ENCODE measurements around the gene SLC25A29. TPM values are rescaled to one million over a fixed set of nuclear protein-coding genes. Genes with fewer than 3 reads are reported as not detected.
A peak's percentile ranks its signal among the peaks of the same experiment; 100 is the strongest.

The SLC25A29 gene
- total and polyA plus RNA-seq, 2 of the 13 experiments (the other 11 are each of a cell fraction or from before 2014, with no cell fraction given): 12.2 to 17.2 TPM

DNA sequence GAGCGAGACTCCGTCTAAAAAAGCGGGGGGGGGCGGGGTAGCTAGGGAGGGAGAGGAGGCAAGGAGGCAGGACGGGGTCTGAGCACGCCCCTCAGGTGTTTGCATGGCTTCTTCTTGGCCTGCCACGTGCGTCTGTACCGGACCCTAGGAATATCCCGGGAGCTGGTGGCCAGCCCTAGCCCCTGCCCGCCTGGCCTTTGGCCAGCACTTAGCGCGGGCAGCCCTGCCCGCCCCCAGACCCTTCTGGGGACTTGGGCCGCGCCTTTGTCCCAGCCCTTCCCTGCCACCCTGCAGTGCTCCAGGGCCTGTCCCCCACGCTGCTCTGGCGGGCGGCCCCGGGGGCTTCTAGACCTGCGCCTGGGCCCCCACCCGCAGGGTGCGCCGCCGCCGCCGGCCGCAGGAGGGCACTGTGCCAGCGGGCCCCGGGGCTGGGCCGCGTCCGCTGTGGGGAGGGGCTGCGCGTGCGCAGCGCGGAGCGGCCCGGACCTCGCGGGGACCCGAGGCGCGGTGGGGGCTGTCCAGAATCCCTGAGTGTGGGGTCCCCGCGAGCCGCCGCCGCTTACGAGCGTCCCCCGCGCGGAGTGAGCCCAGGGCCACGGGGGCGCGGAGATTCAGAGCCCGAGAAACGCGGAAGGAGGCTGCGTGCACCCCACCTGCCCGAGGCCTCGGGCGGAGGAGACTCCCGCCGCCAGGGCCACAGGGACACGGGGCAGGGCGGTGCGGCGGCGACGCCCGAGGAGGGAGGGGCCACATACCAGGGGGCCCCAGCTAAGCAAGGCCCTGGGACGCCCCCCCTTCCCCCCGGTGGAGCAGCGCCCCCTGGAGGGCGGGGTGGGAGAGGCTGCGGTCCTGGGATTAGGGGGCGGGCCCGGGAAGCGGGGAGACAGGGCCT is 21.0 kb downstream of the SLC25A29 start (continued):
- TF ChIP-seq, protein P1, sequence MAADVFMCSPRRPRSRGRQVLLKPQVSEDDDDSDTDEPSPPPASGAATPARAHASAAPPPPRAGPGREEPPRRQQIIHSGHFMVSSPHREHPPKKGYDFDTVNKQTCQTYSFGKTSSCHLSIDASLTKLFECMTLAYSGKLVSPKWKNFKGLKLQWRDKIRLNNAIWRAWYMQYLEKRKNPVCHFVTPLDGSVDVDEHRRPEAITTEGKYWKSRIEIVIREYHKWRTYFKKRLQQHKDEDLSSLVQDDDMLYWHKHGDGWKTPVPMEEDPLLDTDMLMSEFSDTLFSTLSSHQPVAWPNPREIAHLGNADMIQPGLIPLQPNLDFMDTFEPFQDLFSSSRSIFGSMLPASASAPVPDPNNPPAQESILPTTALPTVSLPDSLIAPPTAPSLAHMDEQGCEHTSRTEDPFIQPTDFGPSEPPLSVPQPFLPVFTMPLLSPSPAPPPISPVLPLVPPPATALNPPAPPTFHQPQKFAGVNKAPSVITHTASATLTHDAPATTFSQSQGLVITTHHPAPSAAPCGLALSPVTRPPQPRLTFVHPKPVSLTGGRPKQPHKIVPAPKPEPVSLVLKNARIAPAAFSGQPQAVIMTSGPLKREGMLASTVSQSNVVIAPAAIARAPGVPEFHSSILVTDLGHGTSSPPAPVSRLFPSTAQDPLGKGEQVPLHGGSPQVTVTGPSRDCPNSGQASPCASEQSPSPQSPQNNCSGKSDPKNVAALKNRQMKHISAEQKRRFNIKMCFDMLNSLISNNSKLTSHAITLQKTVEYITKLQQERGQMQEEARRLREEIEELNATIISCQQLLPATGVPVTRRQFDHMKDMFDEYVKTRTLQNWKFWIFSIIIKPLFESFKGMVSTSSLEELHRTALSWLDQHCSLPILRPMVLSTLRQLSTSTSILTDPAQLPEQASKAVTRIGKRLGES (CRISPR knock-in tag; IDR thresholded peaks at IDR 0.05; ENCODE audit: borderline replicate concordance): peak; percentile 78; the same call in 1 of the 2 replicates
- TF ChIP-seq ZNF83 (CRISPR knock-in tag; IDR thresholded peaks at IDR 0.05; ENCODE audit: borderline replicate concordance): peak; percentile 70; the same call in 1 of the 2 replicates
- TF ChIP-seq ZNF703 (CRISPR knock-in tag; IDR thresholded peaks at IDR 0.05; ENCODE audit: borderline replicate concordance): 0 out of 2 replicates have a peak, but pooled peaks have one; percentile 63
- TF ChIP-seq GATAD2A (CRISPR knock-in tag; IDR thresholded peaks at IDR 0.05): no peak
- no peak for TF ChIP-seq MIER3 (CRISPR knock-in tag; IDR thresholded peaks at IDR 0.05; ENCODE audit: borderline replicate concordance)
- TF ChIP-seq DPF2 (CRISPR knock-in tag; IDR thresholded peaks at IDR 0.05; ENCODE audit: borderline replicate concordance, low read depth): no peak
- TF ChIP-seq ZFP1 (CRISPR knock-in tag; IDR thresholded peaks at IDR 0.05): no peak
- 0 out of 2 replicates have a peak, but pooled peaks have one; percentile 82 for TF ChIP-seq ZNF766 (CRISPR knock-in tag; IDR thresholded peaks at IDR 0.05; ENCODE audit: borderline replicate concordance)
- TF ChIP-seq MAF1 (CRISPR knock-in tag; IDR thresholded peaks at IDR 0.05; ENCODE audit: borderline replicate concordance): 0 out of 2 replicates have a peak, but pooled peaks have one; percentile 43
- TF ChIP-seq ETS1 (CRISPR knock-in tag; IDR thresholded peaks at IDR 0.05): no peak; the same call in 1 of the 2 replicates
- no peak for TF ChIP-seq ZNF660 (CRISPR knock-in tag; IDR thresholded peaks at IDR 0.05; ENCODE audit: borderline replicate concordance, low read depth)
- TF ChIP-seq NR2C2 (CRISPR knock-in tag; IDR thresholded peaks at IDR 0.05; ENCODE audit: borderline replicate concordance): 0 out of 2 replicates have a peak, but pooled peaks have one; percentile 32
- no peak for TF ChIP-seq ELF3 (CRISPR knock-in tag; IDR thresholded peaks at IDR 0.05)
- TF ChIP-seq ZNF543 (CRISPR knock-in tag; IDR thresholded peaks at IDR 0.05): no peak
- TF ChIP-seq GPN1 (CRISPR knock-in tag; IDR thresholded peaks at IDR 0.05; ENCODE audit: borderline replicate concordance): no peak
- TF ChIP-seq ZMAT3 (CRISPR knock-in tag; conservative IDR thresholded peaks at IDR 0.05): peak; percentile 75; the same call in 1 of the 2 replicates
- no peak for TF ChIP-seq HMGA1 (CRISPR knock-in tag; conservative IDR thresholded peaks at IDR 0.05)
- TF ChIP-seq IKZF1 (IDR thresholded peaks at IDR 0.05): no peak
- TF ChIP-seq IKZF5 (CRISPR knock-in tag; IDR thresholded peaks at IDR 0.05): peak; percentile 71
- no peak for TF ChIP-seq TCF7L2 (IDR thresholded peaks at IDR 0.05; ENCODE audit: low read depth, low read length)
- TF ChIP-seq KLF15 (CRISPR knock-in tag; IDR thresholded peaks at IDR 0.05; ENCODE audit: borderline replicate concordance): peak; percentile 33; the same call in 1 of the 2 replicates
- no peak for TF ChIP-seq ATF5 (CRISPR knock-in tag; IDR thresholded peaks at IDR 0.05; ENCODE audit: low read depth)
- 0 out of 2 replicates have a peak, but pooled peaks have one; percentile 30 for TF ChIP-seq ZNF792 (CRISPR knock-in tag; IDR thresholded peaks at IDR 0.05)
- no peak for TF ChIP-seq RXRB (CRISPR knock-in tag; IDR thresholded peaks at IDR 0.05; ENCODE audit: borderline replicate concordance)
